Activated T-cell treated with anti-CD3 and anti-CD28 coated beads for 1 hour (primary cell): ENCODE results near the gene PLA2G3.
"Not testable (repeated sequence)": the region's sequence is repeated elsewhere in the genome, so short reads cannot be mapped to it uniquely, and the experiment has no call there.

Experiments used
- DNase-seq: peaks from one replicate; pipeline ENCODE4 v3.0.0-alpha.2; 2020; ENCODE audit warnings: low read depth

PLA2G3 gene

DNA sequence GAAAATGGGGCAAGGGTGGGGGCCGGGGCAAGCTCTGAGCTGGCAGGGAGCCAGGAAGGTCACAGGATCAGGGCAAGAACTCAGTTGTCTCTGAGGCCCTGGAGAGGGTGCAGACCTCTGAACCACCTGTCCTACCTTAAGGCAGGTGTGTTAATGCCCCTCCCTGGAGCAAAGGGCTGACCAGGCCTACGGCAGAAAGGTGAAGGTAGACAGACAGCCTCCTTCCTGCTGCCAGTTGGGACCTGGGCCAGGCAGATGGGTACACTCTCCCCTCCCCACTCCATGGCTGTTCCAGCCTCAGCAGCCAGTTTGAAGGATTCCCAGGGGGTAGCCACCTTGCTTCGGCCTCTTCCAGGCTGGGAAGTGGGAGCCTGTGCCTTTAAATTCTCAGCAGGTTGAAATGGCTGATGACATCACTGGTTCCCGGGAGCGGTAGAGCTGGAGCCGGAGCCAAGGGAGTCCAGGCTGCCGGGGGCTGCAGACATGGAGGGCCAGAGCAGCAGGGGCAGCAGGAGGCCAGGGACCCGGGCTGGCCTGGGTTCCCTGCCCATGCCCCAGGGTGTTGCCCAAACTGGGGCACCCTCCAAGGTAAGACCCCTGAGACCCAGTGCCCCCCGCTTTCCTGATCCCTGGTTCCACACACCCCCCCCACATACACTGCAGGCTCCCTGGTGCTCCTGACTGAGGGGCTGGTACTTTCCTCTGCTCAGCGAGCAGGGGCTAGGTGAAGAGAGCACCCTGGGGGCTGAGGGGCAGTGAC, 17.6 kb downstream of the PLA2G3 start, which contains the start of gene INPP5J:
TSS of gene INPP5J (plus strand) at position 435 of the 760 bp plus-strand sequence. CDS start at position 484, 49 bp downstream.
- DNase-seq = no peak

DNA sequence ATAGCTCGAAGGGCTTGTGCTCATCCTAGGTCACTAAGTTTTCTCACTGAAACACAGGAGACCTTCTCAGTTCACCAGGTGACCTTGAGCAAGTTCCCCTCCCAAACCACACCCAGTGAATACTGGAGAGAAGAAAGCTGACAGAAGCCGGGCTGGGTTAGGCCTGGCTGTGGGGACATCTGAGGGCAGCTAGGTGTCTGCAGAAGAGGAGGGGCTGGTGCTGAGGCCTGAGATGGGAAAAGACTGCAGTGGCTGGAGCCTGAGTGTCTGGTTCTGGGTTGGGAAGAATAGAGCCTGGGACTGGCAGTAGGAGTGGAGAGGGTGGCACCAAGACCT, 18.1 kb downstream of the PLA2G3 start:
- no peak for DNase-seq

DNA sequence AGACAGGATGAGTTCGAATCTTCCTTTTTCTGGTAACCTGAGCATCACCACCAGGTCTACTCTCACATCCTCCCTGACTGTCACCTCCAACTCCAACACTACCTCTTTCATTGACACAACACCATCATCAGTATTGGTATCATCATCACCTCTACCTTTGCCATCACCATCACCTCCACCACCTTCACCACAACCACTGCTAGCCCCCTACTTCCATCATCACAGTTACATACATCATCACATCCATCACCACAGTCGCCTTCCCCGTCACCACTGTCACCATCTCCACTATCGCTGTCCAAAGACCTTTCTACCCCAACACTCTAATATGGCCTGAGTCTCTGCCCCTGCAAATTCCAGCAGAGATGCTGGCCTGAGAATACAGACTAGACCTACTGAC, 18.9 kb downstream of the PLA2G3 start:
- no peak for DNase-seq

DNA sequence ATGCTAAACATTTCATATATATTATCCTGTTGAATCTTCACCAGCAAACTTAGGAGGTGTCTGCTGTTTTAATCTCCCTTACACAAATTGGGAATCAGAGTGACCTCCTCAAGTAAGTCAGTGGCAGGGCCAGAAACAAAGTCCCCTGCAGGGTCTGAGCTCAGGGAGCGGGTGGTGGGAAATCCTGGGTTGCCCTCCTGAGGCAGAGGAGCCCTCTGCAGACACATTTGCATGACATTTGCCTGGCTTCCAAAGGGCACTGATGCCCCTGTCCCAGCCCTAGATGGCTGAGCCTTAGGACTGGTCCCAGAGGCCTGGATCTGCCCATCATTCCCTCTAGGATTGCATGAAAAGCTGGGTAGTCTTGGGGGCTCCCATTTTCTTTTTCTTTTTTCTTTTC, 19.7 kb downstream of the PLA2G3 start:
- no peak for DNase-seq

DNA sequence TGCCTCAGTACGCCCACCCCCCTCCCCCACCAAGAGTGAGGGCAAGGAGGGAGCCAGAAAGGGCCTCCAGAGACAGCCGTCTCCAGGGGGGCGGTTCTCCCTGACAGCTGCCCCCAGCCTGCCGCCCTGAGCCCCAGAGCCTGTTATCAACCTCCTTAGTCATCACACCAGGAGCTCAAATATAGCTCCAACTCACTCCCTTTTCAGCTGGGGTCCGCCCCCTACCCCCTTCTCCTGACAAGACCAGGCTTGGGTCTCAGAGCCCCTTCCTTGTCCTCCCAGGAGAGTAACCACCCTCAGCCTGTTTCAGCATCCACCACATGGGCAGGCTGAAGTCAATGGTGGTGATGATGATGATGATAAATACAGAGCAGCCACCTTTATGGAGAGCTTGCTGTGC, 20.1 kb downstream of the PLA2G3 start:
- no peak for DNase-seq

DNA sequence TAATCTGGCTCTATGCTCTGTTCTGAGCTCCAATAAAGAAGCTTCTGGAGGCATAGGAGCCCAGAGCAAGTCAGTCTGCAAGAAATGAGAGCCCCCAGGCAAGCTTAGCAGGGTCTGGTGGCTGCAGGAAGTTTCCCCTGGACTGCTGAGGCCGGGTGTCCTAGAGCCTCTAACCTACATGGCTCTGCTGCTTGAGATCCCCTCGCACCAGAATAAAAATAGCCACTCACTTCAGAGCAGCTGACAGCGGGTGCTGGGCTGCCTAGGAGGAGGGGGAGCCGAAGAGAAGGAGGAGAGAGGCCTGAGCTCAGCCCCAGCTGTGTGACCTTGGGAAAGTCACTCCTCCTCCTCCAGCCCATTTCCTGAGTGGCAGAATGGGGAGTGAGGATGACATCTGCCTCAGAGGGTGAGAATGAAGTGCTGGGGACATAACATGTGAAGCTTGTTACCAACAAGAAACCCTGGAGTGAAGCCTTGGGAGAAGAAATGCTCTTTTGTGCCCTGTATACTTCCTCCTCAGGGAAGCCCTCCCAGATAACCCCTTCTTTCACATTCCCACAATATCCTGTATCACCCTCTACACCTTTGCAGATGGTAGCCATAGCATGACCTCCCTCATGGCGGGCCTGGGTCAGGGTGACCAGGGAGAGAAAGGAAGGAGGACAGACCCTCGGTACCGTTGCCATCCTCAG, 21.1 kb downstream of the PLA2G3 start:
- DNase-seq = no peak

DNA sequence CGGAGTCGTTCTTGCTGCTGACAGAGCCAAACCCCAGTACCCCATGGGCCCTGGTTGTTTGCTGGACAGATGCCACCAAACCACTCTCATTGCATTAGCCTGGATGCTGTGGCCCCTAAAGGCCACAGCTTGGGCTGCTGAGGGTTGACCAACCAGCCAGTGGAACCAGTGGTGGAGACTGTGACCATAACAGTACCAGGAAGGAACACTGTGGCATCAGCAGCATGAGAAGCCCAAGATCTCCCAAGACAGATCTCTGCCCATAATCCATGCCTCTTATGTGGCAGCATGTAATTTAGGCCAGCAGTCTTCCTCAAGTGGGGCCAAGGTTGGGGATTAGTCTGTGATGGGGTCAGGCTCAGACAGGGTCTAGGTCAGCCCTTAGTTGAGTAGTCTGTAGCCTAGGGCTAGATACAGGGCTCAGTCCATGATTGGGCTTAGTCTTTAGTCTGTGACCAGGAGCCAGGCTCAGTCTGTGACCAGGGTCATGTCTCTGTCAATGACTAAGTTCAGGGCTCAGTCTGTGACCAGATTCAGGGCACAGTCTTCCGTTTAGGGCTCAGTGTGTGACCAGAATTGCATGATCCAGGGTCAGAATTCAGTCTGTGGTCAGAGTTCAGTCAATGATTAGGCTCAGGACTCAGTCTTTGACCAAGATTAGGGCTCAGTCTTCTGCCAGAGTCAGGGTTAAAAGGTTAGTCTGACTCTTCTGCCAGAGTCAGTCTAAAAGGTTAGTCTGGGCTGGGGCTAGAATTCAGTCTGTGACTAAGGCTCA, 22.1 kb downstream of the PLA2G3 start:
- DNase-seq = no peak

DNA sequence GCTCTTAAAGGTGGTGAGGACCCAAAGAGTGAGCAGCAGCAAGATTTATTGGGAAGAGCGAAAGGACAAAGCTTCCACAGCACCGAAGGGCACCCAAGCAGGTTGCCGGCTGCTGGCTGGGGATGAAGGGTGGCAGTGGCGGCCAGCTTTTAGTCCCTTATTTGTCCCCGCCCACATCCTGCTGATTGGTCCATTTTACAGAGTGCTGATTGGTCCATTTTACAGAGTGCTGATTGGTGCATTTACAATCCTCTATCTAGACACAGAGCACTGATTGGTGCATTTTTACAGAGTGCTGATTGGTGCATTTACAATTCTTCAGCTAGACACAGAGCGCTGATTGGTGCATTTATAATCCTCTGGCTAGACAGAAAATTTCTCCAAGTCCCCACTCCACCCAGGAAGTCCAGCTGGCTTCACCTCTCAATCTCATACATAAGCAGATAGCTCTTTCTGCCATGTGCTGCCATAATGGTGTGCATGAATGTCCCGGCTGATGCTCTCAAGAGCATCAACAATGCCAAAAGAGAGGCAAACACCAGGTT, 27.7 kb downstream of the PLA2G3 start:
- DNase-seq = not testable (repeated sequence)

DNA sequence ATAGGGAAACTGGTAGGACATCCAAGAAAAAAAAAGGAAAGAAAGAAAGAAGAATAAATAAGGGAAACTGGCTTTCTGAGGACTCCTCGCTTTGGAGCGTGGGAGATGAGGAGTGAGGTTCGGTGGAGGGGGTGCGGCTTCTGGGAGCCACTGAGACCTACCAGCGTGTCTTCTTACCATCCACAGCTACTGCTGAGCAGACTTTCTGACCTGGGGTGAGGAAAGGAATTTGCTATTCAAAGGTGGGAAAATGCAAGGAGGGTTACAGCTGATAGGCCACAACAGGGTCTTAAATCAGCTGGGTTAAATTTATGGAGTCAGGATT, 32.5 kb downstream of the PLA2G3 start:
- no peak for DNase-seq

DNA sequence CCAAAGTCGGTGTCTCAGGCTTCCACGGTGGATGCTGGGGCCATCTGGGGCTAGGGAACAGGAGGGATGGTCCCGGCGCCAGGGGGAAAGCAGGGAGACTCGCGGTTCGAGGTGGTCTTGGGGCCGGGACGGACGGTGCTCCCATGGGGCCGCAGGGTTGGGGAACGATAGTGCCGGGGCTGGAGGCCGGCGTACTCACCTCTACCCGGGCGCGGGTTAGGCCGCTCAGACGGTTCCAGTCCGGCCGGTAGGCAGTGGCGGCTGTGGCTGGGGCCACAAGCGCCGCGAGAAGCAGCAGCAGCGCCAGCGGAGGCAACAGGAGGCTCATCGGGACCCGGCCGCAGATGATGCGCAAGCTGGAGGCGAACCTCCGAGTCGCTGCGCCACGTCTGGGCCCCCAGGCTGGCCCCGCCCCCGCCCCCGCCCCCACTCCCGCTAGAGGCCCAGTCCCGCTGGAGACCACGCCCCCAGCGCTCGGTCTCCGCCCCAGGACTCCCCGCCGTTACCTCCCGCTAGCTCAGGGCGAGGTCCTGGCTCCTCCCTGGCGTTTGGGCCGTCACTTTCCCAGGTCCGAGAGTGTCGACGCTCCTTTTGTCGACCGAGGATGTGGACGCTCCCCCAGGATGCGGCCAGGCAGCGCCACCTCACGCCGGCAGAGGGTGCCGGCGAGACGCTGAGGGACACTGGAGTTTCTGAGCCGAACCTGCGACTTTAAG, 33.0 kb downstream of the PLA2G3 start, which contains the start of gene SELENOM:
TSS of gene SELENOM (minus strand) at position 391 of the 716 bp plus-strand sequence. CDS start at position 328, 63 bp downstream.
- DNase-seq = peak; percentile 75

DNA sequence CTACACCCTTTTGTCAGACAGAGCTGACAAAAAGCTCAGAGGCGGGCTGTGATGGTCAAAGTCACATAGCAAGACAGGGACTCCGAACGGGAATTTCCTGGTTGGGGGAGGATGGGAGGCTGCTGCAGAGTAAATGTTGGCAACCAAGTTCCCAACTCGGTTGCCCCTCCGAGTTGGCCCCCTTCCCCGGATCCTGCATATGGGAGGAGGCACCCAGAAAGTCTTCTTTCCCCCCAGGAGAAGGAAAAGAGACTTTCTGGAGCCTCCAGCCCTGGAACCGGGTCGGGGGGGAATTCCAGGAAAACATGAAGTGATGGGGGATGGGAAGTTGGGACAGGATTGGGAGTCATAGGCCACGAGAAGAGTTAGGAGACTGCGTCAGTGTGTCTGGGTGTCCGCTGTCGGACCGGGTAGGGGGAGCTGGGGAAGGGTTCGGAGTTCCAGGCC, 33.6 kb downstream of the PLA2G3 start:
- no peak for DNase-seq

DNA sequence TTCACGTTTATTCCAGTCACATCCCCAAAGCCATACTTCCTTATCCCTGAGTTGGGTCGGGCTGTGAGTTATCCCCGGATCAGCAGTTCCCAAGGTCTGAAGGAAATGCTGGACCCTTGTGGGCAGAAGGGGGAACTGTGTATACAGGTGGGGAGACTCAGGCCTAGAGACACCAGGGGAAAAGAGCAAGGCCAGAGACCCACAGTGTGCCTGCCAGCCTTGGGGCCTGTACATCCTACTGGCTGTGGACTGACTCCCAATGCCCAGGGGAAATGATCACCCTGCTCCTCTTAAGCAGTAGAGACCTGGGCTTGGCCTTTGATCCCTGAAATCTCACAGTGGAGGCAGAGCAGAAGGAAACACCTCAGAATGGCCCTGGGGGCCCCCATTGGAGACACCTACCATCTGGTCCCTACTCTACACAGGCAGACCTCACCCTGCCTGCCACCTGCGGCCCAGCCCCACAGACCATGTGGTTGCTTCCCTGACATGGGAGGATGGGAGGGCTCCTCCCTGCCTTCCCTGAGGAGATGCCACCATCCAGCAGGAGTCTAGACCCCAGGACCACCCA, 34.2 kb downstream of the PLA2G3 start:
- DNase-seq = no peak

DNA sequence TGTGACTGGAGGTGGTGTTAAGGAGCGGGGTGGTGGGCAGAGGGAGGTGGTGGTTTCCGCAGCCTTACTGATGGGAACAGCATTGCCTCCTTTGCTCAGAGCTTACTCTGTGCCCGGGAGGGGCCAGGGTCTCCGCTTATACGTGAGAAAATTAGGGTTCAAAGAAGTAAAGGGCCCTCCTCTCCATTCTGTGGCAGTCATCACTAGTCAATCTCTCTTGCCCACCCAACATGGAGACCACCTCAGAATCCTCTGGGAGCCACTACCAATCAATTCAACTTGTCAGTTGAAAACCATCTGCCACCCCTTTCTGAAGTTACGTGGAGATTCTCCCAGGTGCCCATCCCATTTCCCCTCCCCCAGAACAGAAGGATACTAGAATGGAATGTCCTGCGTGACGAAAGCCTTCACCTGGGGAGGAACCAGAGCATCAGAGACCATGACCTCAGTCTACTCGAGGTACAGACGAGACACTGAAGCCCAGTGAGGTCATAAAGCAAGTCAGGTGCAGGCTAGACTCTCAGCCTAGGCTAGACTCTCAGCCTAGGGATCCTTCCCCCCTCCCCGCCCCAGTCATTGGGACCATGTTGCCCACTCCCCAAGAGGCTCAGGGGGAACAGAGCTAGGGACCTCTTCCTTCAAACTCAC, 34.9 kb downstream of the PLA2G3 start:
- no peak for DNase-seq

DNA sequence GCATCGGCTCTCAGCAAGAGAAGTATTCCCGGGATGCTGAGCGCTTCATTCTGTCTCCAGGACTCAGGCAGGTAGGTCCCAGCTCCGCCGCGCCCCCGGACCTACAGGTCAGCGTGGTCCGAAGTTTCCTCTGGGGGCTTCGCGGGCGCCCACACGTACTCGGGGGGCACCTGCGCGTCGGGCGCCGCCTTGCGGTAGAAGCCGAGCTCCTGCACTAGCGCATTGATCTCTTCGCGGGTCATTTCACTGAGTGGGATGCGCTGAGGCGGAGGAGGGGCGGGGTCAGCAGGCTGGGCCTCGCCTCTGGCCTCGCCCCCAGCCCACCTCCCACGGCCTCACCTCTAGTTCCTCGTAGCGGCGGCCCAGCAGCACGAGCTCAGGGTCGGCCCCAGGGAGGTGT, 35.4 kb downstream of the PLA2G3 start:
- no peak for DNase-seq

DNA sequence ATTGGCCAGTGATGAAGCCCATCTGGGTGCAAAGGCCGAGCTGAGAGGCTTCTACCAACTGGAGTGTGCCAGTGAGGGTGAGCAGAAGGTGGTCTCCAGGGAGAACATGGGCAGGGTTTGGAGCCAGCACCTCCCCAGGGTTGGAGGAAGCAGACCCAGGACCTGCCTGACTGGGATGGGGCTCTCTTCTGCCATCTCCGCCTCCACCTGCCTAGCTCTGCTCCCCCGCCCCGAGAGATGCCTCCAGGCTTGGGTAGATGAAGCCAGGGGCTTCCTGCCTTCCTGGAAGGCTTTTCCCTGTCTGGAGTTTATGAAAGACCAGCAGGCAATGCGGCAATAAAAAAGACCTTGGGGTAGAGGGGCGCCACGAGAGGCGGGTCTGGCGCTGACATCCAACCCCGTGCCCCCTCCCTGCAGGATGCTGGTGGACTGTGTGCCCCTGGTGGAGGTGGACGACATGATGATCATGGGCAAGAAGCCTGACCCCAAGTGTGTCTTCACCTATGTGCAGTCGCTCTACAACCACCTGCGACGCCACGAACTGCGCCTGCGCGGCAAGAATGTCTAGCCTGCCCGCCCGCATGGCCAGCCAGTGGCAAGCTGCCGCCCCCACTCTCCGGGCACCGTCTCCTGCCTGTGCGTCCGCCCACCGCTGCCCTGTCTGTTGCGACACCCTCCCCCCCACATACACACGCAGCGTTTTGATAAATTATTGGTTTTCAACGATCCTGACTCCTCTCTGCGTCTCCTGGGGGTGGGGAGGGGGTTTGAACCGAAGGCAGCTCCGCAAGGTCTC, 36.2 kb downstream of the PLA2G3 start:
- DNase-seq = no peak

DNA sequence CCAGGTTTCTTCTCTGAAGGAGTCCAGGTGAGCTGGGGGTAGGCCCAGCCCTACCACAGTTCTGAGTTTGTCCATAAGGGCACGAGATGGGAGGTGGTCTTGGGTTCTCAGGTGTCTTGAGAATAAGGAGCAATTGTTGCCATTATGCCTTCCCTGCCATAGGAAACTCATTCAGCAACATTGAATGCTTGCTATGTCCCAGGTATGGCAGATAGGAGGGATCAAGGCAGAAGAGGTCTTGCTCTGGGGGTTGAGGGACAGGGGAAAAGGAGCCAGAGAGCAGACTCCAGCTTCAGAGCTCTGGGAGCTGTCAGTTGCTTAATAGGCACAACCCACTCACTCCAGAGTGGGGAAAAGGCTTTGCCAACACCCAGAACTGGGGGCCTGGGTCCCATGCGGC, 37.2 kb downstream of the PLA2G3 start:
- no peak for DNase-seq

DNA sequence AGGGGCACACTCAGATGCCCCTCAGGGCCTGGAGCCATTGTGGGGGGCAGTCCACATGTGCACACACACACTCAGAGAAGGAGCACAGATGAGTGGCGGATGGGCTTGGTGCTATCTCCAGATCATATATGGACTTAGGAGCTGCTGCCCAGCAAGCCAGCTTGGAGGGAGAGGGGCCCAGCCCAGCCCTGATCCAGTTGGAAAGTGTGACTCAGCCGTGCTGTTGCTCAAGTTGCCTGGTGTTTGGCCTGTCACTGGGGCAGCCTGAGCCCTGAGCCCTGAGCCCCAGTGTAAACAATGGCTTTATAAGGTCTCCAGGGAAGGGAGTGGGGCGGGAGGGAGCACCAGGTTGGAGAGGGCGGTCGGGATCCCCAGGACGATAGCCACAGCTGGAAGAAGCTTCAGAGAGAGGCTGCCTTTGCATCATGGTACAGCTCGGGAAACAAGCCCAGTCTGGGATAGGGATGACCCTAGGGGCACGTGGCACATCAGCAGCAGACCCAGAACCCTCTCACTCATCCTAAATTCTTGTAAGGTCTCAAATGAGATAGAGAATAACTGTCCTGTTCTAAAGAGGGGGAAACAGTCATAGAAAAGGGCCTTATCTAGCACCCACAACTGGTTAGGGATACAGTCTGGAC, 37.7 kb downstream of the PLA2G3 start:
- no peak for DNase-seq

DNA sequence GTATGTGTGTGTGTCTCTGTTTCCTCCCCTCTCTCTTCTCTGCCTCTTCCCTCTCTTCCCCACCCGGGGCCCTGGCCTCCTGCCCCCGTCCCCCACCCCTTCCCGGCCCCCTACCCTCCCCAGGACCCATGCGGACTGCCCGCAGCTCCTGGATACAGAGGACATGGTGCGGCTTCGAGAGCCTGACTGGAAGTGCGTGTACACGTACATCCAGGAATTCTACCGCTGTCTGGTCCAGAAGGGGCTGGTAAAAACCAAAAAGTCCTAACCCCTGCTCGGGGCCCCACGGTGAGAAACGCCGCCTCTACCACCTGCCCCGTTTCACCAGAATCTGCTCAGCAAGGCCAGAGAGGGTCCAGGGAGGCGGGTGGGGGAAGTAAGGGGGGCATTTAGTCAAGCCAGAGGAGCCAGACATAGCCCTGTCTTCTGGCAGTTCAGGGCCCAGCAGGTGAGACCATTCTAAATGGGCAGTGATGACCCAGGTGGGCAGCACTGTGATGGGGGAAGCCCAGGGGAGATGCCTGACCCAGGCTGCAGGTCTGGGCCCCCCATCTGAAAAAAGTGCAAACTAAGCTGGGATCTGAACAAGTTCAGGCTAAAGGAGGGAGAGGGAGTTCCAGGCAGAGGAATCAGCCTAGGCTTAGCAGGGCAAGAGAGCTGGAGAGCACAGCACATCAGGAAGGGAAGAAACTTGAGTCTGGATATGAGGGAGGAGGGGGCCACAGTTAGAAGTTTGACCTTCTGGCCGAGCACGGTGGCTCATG, 39.4 kb downstream of the PLA2G3 start:
- no peak for DNase-seq
